Adrenal gland (tissue), 5 donors: Measurements from ENCODE around the gene ANKS4B.

ENCODE experiments used
- CTCF ChIP-seq, 6 experiments: fragments of 450-650 bp in 4 of 6; fragments of 200-600 bp in 2 of 6; sonication (generic) in 1 of 6; IDR thresholded peaks; 1 replicate in 5 of 6; 2 replicates in 1 of 6; pipeline versions ENCODE4 v1.5.1 to v1.8.0; 2016 to 2021; ENCODE audit warnings: antibody characterized with exemption in 6 of 6, mild to moderate bottlenecking in 2 of 6, moderate library complexity in 1 of 6
- POLR2A ChIP-seq, 2 donors: fragments of 450-650 bp; IDR thresholded peaks; one replicate each; pipeline ENCODE4 v1.6.1; 2017; ENCODE audit warnings: antibody characterized with exemption in 2 of 2, mild to moderate bottlenecking in 2 of 2, moderate library complexity in 1 of 2
- donor health status: DM: no; HTN: no; CAD: no.

GRCh38 chr16:21267298-21267697, 33.8 kb downstream of the ANKS4B start:
- TF ChIP-seq CTCF (IDR thresholded peaks at IDR 0.05) (no peak), POLR2A (IDR thresholded peaks at IDR 0.05) (no peak)
